Tibial nerve (tissue), 4 donors: ENCODE measurements around the gene TMEM132A.

ENCODE experiments used
- EP300 ChIP-seq, 2 donors: sonication (generic); formaldehyde crosslinking; IDR thresholded peaks; one replicate each; pipeline ENCODE4 v1.6.1; 2017; ENCODE audit warnings: antibody characterized with exemption in 2 of 2, mild to moderate bottlenecking in 1 of 2
- POLR2A ChIP-seq, 2 donors: fragments of 450-650 bp; IDR thresholded peaks; one replicate each; pipeline ENCODE4 v1.6.1; 2017; ENCODE audit warnings: antibody characterized with exemption in 2 of 2, mild to moderate bottlenecking in 2 of 2, moderate library complexity in 2 of 2
- TF ChIP-seq, protein P1 (sequence below), 5 experiments: fragments of 200-600 bp in 3 of 5; fragments of 450-650 bp in 2 of 5; sonication (generic) in 3 of 5; IDR thresholded peaks; one replicate each; pipeline ENCODE4 v1.5.1; 2016 to 2019; ENCODE audit warnings: antibody characterized with exemption in 5 of 5, mild to moderate bottlenecking in 3 of 5, moderate library complexity in 2 of 5

GRCh38 chr11:60974726-60975125, 50.5 kb downstream of the TMEM132A start:
- TF ChIP-seq, protein P1, sequence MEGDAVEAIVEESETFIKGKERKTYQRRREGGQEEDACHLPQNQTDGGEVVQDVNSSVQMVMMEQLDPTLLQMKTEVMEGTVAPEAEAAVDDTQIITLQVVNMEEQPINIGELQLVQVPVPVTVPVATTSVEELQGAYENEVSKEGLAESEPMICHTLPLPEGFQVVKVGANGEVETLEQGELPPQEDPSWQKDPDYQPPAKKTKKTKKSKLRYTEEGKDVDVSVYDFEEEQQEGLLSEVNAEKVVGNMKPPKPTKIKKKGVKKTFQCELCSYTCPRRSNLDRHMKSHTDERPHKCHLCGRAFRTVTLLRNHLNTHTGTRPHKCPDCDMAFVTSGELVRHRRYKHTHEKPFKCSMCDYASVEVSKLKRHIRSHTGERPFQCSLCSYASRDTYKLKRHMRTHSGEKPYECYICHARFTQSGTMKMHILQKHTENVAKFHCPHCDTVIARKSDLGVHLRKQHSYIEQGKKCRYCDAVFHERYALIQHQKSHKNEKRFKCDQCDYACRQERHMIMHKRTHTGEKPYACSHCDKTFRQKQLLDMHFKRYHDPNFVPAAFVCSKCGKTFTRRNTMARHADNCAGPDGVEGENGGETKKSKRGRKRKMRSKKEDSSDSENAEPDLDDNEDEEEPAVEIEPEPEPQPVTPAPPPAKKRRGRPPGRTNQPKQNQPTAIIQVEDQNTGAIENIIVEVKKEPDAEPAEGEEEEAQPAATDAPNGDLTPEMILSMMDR (IDR thresholded peaks at IDR 0.05), result no peak
- TF ChIP-seq POLR2A (IDR thresholded peaks at IDR 0.05) (no peak), EP300 (IDR thresholded peaks at IDR 0.05) (no peak)
